Common myeloid progenitor, CD34-positive (primary cell): ENCODE measurements around the gene NUDT4.
A peak's percentile ranks its signal among the peaks of the same experiment; 100 is the strongest.

Experiments used
- CTCF ChIA-PET: fragments of 350-600 bp; sonication (Branson Sonifier 250); formaldehyde crosslinking; loops from one replicate; lab custom pipeline; 2021; ENCODE audit warnings: antibody characterized with exemption; lab: Charles Lee
- POLR2A ChIA-PET: fragments of 350-600 bp; sonication (Branson Sonifier 250); formaldehyde crosslinking; loops from one replicate; lab custom pipeline; 2021; ENCODE audit warnings: antibody characterized with exemption; lab: Charles Lee
- DNase-seq, 3 donors: peaks; one replicate each; pipeline versions ENCODE4 v3.0.0 to v3.0.0-alpha.2; 2013
- H3K27ac ChIP-seq, 2 experiments: 1 replicate in 1 of 2; 2 replicates in 1 of 2; pipeline ENCODE4 v1.7.0; 2013; ENCODE audit warnings: inconsistent platforms in 2 of 2, low read length in 2 of 2, mild to moderate bottlenecking in 2 of 2, low read depth in 1 of 2, moderate library complexity in 1 of 2; ENCODE audit not compliant: severe bottlenecking in 2 of 2, insufficient read depth in 1 of 2, poor library complexity in 1 of 2
- H3K27me3 ChIP-seq, 5 experiments: replicated peaks in 2 of 5; 1 replicate in 3 of 5; 2 replicates in 2 of 5; pipeline versions ENCODE4 v1.6.1 to v1.7.0; 2013; ENCODE audit warnings: low read length in 4 of 5, mild to moderate bottlenecking in 2 of 5, moderate library complexity in 2 of 5, inconsistent platforms in 1 of 5; ENCODE audit not compliant: insufficient read depth in 5 of 5, control insufficient read depth in 4 of 5
- H3K36me3 ChIP-seq, 4 experiments: 1 replicate in 2 of 4; 2 replicates in 2 of 4; pipeline versions ENCODE4 v1.6.1 to v1.7.0; 2013; ENCODE audit warnings: low read length in 3 of 4, control low read depth in 1 of 4, mild to moderate bottlenecking in 1 of 4; ENCODE audit not compliant: control insufficient read depth in 4 of 4, insufficient read depth in 4 of 4
- H3K4me1 ChIP-seq, 4 experiments: 1 replicate in 3 of 4; 2 replicates in 1 of 4; pipeline versions ENCODE4 v1.6.1 to v1.7.1; 2013; ENCODE audit warnings: low read length in 3 of 4, mild to moderate bottlenecking in 3 of 4, control low read depth in 1 of 4, inconsistent platforms in 1 of 4, moderate library complexity in 1 of 4; ENCODE audit not compliant: control insufficient read depth in 4 of 4, insufficient read depth in 4 of 4; ENCODE audit errors: control extremely low read depth in 1 of 4
- H3K4me3 ChIP-seq, 7 experiments: 1 replicate in 4 of 7; 2 replicates in 3 of 7; pipeline versions ENCODE4 v1.5.1 to v1.7.0; 2013; ENCODE audit warnings: mild to moderate bottlenecking in 7 of 7, low read length in 6 of 7, moderate library complexity in 6 of 7, inconsistent platforms in 2 of 7, low read depth in 2 of 7, control low read depth in 1 of 7; ENCODE audit not compliant: insufficient read depth in 4 of 7, control insufficient read depth in 1 of 7; ENCODE audit errors: extremely low read depth in 1 of 7
- H3K9me3 ChIP-seq, 5 experiments: 1 replicate in 4 of 5; 2 replicates in 1 of 5; pipeline versions ENCODE4 v1.6.1 to v1.7.1; 2013; ENCODE audit warnings: low read length in 4 of 5, mild to moderate bottlenecking in 2 of 5, inconsistent platforms in 1 of 5, low read depth in 1 of 5, moderate library complexity in 1 of 5; ENCODE audit not compliant: control insufficient read depth in 4 of 5, insufficient read depth in 2 of 5; ENCODE audit errors: control extremely low read depth in 1 of 5
- WGBS: methylation state at CpG from one replicate; pipeline ENCODE4 v1.1.5; 2013; ENCODE audit not compliant: insufficient coverage; 5-methylcytosine and 5-hydroxymethylcytosine counted together

The NUDT4 gene

GRCh38 chr12:93356214-93356613 lies 21.5 kb upstream of the NUDT4 start:
- DNase-seq: no peak
- no peaks in the 10 kb centered on the region for H3K36me3 ChIP-seq
- ChIA-PET CTCF (no interaction called here), POLR2A (no interaction called here)
- no peaks in the 10 kb centered on the region for H3K9me3 ChIP-seq
- 100% methylated on average over 1 of the region's 8 CpGs for WGBS
- H3K27me3 ChIP-seq: peaks cover 0 to 4% (median 0%) of the 10 kb centered on the region in 5 experiments
- H3K4me3 ChIP-seq: no peak overlapping the region
- no peak overlapping the region for H3K27ac ChIP-seq
- H3K4me1 ChIP-seq: no peaks in the 10 kb centered on the region

- 100% methylated on average over 1 of the region's 2 CpGs for WGBS
- H3K27me3 ChIP-seq: peaks cover 0 to 13% (median 6%) of the 10 kb centered on the region in 5 experiments
- no peak for DNase-seq
- H3K4me1 ChIP-seq: no peaks in the 10 kb centered on the region
- CTCF ChIA-PET: interaction anchor here (1.3 kb wide), 1 partner anchor 13 kb away, joined by 4 read pairs; no protein-coding TSS in a partner anchor
- no peak overlapping the region for H3K27ac ChIP-seq
- H3K4me3 ChIP-seq: no peak overlapping the region
- H3K36me3 ChIP-seq: no peaks in the 10 kb centered on the region
- no peaks in the 10 kb centered on the region for H3K9me3 ChIP-seq
- POLR2A ChIA-PET: no interaction called here
Measured at GRCh38 chr12:93358058-93358457, 19.7 kb upstream of the NUDT4 start.

GRCh38 chr12:93358821-93359220 lies 18.9 kb upstream of the NUDT4 start:
- Histone ChIP-seq H3K4me1 (peaks cover 0 to 4% (median 3%) of the 10 kb centered on the region in 4 experiments), H3K27ac (no peak overlapping the region), H3K9me3 (no peaks in the 10 kb centered on the region), H3K4me3 (no peak overlapping the region), H3K36me3 (no peaks in the 10 kb centered on the region), H3K27me3 (peaks cover 0 to 13% (median 7%) of the 10 kb centered on the region in 5 experiments)
- no CpG with 5 or more reads among the region's 2 CpGs for WGBS
- CTCF ChIA-PET: no interaction called here
- no peak for DNase-seq
- POLR2A ChIA-PET: no interaction called here

- Histone ChIP-seq H3K9me3 (no peaks in the 10 kb centered on the region), H3K27me3 (peaks cover 0 to 13% (median 7%) of the 10 kb centered on the region in 5 experiments), H3K27ac (no peak overlapping the region), H3K4me1 (peaks cover 0 to 17% (median 12%) of the 10 kb centered on the region in 4 experiments), H3K36me3 (no peaks in the 10 kb centered on the region), H3K4me3 (no peak overlapping the region)
- ChIA-PET CTCF (interaction anchor here (0.9 kb wide), 1 partner anchor 334 kb away, joined by 3 read pairs; no protein-coding TSS in a partner anchor), POLR2A (no interaction called here)
- DNase-seq: no peak
- WGBS: no CpG with 5 or more reads among the region's 2 CpGs
Measured at GRCh38 chr12:93360688-93361087, 17.0 kb upstream of the NUDT4 start.

- Histone ChIP-seq H3K27me3 (peaks cover 0 to 16% (median 7%) of the 10 kb centered on the region in 5 experiments), H3K4me1 (peaks cover 0 to 17% (median 12%) of the 10 kb centered on the region in 4 experiments), H3K27ac (no peak overlapping the region), H3K9me3 (no peaks in the 10 kb centered on the region), H3K36me3 (no peaks in the 10 kb centered on the region), H3K4me3 (no peak overlapping the region)
- no peak for DNase-seq
- CTCF ChIA-PET: interaction anchor here (0.9 kb wide), 1 partner anchor 335 kb away, joined by 3 read pairs; no protein-coding TSS in a partner anchor
- POLR2A ChIA-PET: no interaction called here
- 95% methylated on average over 4 of the region's 5 CpGs for WGBS
Measured at GRCh38 chr12:93361151-93361919, 16.4 kb upstream of the NUDT4 start.

- CTCF ChIA-PET: no interaction called here
- POLR2A ChIA-PET: interaction anchor here (0.6 kb wide), 1 partner anchor 17 kb away, joined by 8 read pairs; no protein-coding TSS in a partner anchor
- no CpG with 5 or more reads among the region's 3 CpGs for WGBS
Measured at GRCh38 chr12:93363841-93364297, 13.9 kb upstream of the NUDT4 start.

More at GRCh38 chr12:93363841-93364297, 13.9 kb upstream of the NUDT4 start:
- no peaks in the 10 kb centered on the region for H3K9me3 ChIP-seq
- no peak overlapping the region for H3K4me3 ChIP-seq
- no peaks in the 10 kb centered on the region for H3K36me3 ChIP-seq
- peak overlapping the region in 1 of 2 experiments; percentile 9 for H3K27ac ChIP-seq
- H3K27me3 ChIP-seq: peaks cover 0 to 18% (median 9%) of the 10 kb centered on the region in 5 experiments
- peak; percentile 44 to 88 (median 86) for DNase-seq
- H3K4me1 ChIP-seq: peaks cover 0 to 17% (median 12%) of the 10 kb centered on the region in 4 experiments
